IMR-90 (cell line): ENCODE results near the gene THADA. TPM values are rescaled to one million over a fixed set of nuclear protein-coding genes. Genes with fewer than 3 reads are reported as not detected.

Experiments used
- ATAC-seq: fragments of 200-7000 bp; cut with Tn5 transposase; 2 replicates; pipeline ENCODE4 v1.9.1; 2020; ENCODE audit warnings: low read depth, mild to moderate bottlenecking, moderate library complexity
- BruUV-seq: library from RNA; stranded (reverse); fragments of 400-500 nt; replicated peaks from 2 replicates; lab custom pipeline; 2021; lab: Mats Ljungman, UMichigan
- CTCF ChIA-PET: fragments of 300-600 bp; formaldehyde crosslinking; extraction: SDS; loops from one replicate; lab custom pipeline; 2021; ENCODE audit warnings: antibody characterized with exemption; lab: Yijun Ruan, JAX
- POLR2A ChIA-PET: fragments of 300-600 bp; sonication (Branson Sonifier 250); formaldehyde crosslinking; loops from one replicate; lab custom pipeline; 2022; ENCODE audit warnings: antibody characterized with exemption; ENCODE audit not compliant: unreplicated experiment; lab: Charles Lee
- DNase-seq: peaks from one replicate; pipeline ENCODE4 v3.0.0; 2013
- H2AFZ ChIP-seq: replicated peaks from 2 replicates; pipeline ENCODE3; 2013; ENCODE audit warnings: low read length, mild to moderate bottlenecking; ENCODE audit not compliant: poor library complexity
- H2AK5ac ChIP-seq: 2 replicates; pipeline ENCODE4 v1.6.1; 2013; ENCODE audit warnings: low read depth, low read length, inconsistent platforms
- H2AK9ac ChIP-seq: replicated peaks from 2 replicates; pipeline ENCODE3; 2013; ENCODE audit warnings: mild to moderate bottlenecking, low read depth, low read length, moderate library complexity; ENCODE audit not compliant: poor library complexity
- H2BK120ac ChIP-seq: 2 replicates; pipeline ENCODE4 v1.6.1; 2013; ENCODE audit warnings: low read depth, low read length, inconsistent platforms
- H2BK15ac ChIP-seq: 3 replicates; pipeline ENCODE4 v1.6.1; 2013; ENCODE audit warnings: low read depth, low read length, inconsistent platforms
- H2BK20ac ChIP-seq: 2 replicates; pipeline ENCODE4 v1.6.1; 2013; ENCODE audit warnings: low read depth, mild to moderate bottlenecking, inconsistent platforms, low read length, moderate library complexity
- H2BK5ac ChIP-seq: 2 replicates; pipeline ENCODE4 v1.6.1; 2013; ENCODE audit warnings: mild to moderate bottlenecking, low read depth, low read length, inconsistent platforms; ENCODE audit not compliant: poor library complexity, severe bottlenecking
- H3K14ac ChIP-seq: replicated peaks from 2 replicates; pipeline ENCODE4 v1.6.1; 2013; ENCODE audit warnings: low read depth, low read length, inconsistent platforms
- H3K18ac ChIP-seq: 2 replicates; pipeline ENCODE4 v1.6.1; 2013; ENCODE audit warnings: low read depth, low read length, control low read depth
- H3K23ac ChIP-seq: 2 replicates; pipeline ENCODE4 v1.6.1; 2013; ENCODE audit warnings: low read depth, low read length, inconsistent platforms
- H3K27ac ChIP-seq: 2 replicates; pipeline ENCODE4 v1.5.1; 2013; ENCODE audit warnings: mild to moderate bottlenecking, control low read depth, low read length; ENCODE audit not compliant: insufficient read depth
- H3K27me3 ChIP-seq: 2 replicates; pipeline ENCODE4 v1.6.1; 2013; ENCODE audit warnings: low read length; ENCODE audit not compliant: control insufficient read depth, insufficient read depth
- H3K36me3 ChIP-seq: 2 replicates; pipeline ENCODE4 v1.6.1; 2013; ENCODE audit warnings: low read length, mixed read lengths; ENCODE audit not compliant: control insufficient read depth, insufficient read depth
- H3K4ac ChIP-seq: 2 replicates; pipeline ENCODE4 v1.6.1; 2013; ENCODE audit warnings: low read depth, low read length, inconsistent platforms
- H3K4me1 ChIP-seq: 2 replicates; pipeline ENCODE4 v1.6.1; 2013; ENCODE audit warnings: low read length, mixed read lengths; ENCODE audit not compliant: control insufficient read depth, insufficient read depth
- H3K4me2 ChIP-seq: 2 replicates; pipeline ENCODE4 v1.6.1; 2013; ENCODE audit warnings: low read depth, mild to moderate bottlenecking, control low read depth, low read length, moderate library complexity
- H3K4me3 ChIP-seq: 2 replicates; pipeline ENCODE4 v1.5.1; 2013; ENCODE audit warnings: low read depth, mild to moderate bottlenecking, control low read depth, low read length, moderate library complexity; ENCODE audit not compliant: insufficient read depth
- H3K56ac ChIP-seq: 2 replicates; pipeline ENCODE4 v1.6.1; 2013; ENCODE audit warnings: low read length, inconsistent platforms; ENCODE audit not compliant: insufficient read depth; ENCODE audit errors: extremely low read depth
- H3K79me1 ChIP-seq, 2 experiments: 2 replicates each; pipeline ENCODE4 v1.6.1; 2013; ENCODE audit warnings: low read length in 2 of 2, inconsistent platforms in 1 of 2, low read depth in 1 of 2
- H3K9ac ChIP-seq: 2 replicates; pipeline ENCODE4 v1.6.1; 2013; ENCODE audit warnings: low read depth, low read length, control low read depth
- H3K9me1 ChIP-seq: 2 replicates; pipeline ENCODE4 v1.6.1; 2013; ENCODE audit warnings: low read length, inconsistent platforms; ENCODE audit not compliant: insufficient read depth
- H3K9me3 ChIP-seq: 2 replicates; pipeline ENCODE4 v1.6.1; 2013; ENCODE audit warnings: low read length; ENCODE audit not compliant: control insufficient read depth, insufficient read depth
- H4K20me1 ChIP-seq: 2 replicates; pipeline ENCODE4 v1.6.1; 2013; ENCODE audit warnings: low read length, inconsistent platforms; ENCODE audit not compliant: insufficient read depth
- H4K5ac ChIP-seq: 2 replicates; pipeline ENCODE4 v1.6.1; 2013; ENCODE audit warnings: mild to moderate bottlenecking, low read depth, low read length, control low read depth
- H4K8ac ChIP-seq, 2 experiments: 2 replicates each; pipeline ENCODE4 v1.6.1; 2013; ENCODE audit warnings: low read depth in 2 of 2, low read length in 2 of 2, control low read depth in 1 of 2, inconsistent platforms in 1 of 2
- H4K91ac ChIP-seq: 2 replicates; pipeline ENCODE4 v1.6.1; 2013; ENCODE audit warnings: low read depth, low read length, inconsistent platforms; ENCODE audit not compliant: insufficient read depth
- BHLHE40 ChIP-seq: fragments of 150-350 bp; IDR thresholded peaks from 2 replicates; pipeline ENCODE4 v1.6.1; 2016; ENCODE audit warnings: mild to moderate bottlenecking, low read depth, low read length
- CEBPB ChIP-seq: IDR thresholded peaks from 2 replicates; pipeline ENCODE4 v1.6.1; 2012; ENCODE audit warnings: low read depth, low read length, improper control_type of control experiment
- CHD1 ChIP-seq: IDR thresholded peaks from 2 replicates; pipeline ENCODE4 v1.6.1; 2012; ENCODE audit warnings: low read depth, low read length, improper control_type of control experiment
- FOS ChIP-seq: fragments of 150-350 bp; IDR thresholded peaks from 2 replicates; pipeline ENCODE4 v1.6.1; 2016; ENCODE audit warnings: low read depth, low read length
- MAFK ChIP-seq: IDR thresholded peaks from 2 replicates; pipeline ENCODE4 v1.6.1; 2012; ENCODE audit warnings: low read depth, low read length, improper control_type of control experiment
- MAZ ChIP-seq: IDR thresholded peaks from 2 replicates; pipeline ENCODE4 v1.6.1; 2012; ENCODE audit warnings: low read depth, mild to moderate bottlenecking, low read length, improper control_type of control experiment, moderate library complexity, borderline replicate concordance
- MXI1 ChIP-seq: IDR thresholded peaks from 2 replicates; pipeline ENCODE4 v1.6.1; 2012; ENCODE audit warnings: low read depth, mild to moderate bottlenecking, low read length, moderate library complexity, borderline replicate concordance
- NFE2L2 ChIP-seq: fragments of 150-350 bp; IDR thresholded peaks from 2 replicates; pipeline ENCODE4 v1.6.1; 2016; ENCODE audit warnings: low read depth, mild to moderate bottlenecking, low read length
- POLR2A ChIP-seq: IDR thresholded peaks from 2 replicates; pipeline ENCODE4 v1.6.1; 2012; ENCODE audit warnings: mild to moderate bottlenecking, low read depth, low read length
- RAD21 ChIP-seq: IDR thresholded peaks from 2 replicates; pipeline ENCODE4 v1.6.1; 2012; ENCODE audit warnings: low read length, improper control_type of control experiment
- RCOR1 ChIP-seq: IDR thresholded peaks from 2 replicates; pipeline ENCODE4 v1.6.1; 2012; ENCODE audit warnings: mild to moderate bottlenecking, low read length, improper control_type of control experiment; ENCODE audit not compliant: insufficient replicate concordance
- RFX5 ChIP-seq: IDR thresholded peaks from 2 replicates; pipeline ENCODE4 v1.8.0; 2012; ENCODE audit warnings: low read depth, mild to moderate bottlenecking, low read length, moderate library complexity
- WGBS, 2 experiments: methylation state at CpG; one replicate each; pipeline versions ENCODE4 v1.1.5 to v1.1.7; 2013; ENCODE audit warnings: missing lambda C conversion rate in 2 of 2; ENCODE audit not compliant: insufficient read length in 1 of 2; ENCODE audit errors: extremely low coverage in 2 of 2; 5-methylcytosine and 5-hydroxymethylcytosine counted together
- dilution Hi-C: fragments of 300-500 bp; cut with HindIII; formaldehyde crosslinking; loops from one replicate; pipeline ENCODE4 v1.14.3; 2018; ENCODE audit warnings: low sequenced_read_pairs; ENCODE audit not compliant: unreplicated experiment
- in situ Hi-C: fragments of 300-500 bp; cut with MboI; formaldehyde crosslinking; loops from 3 replicates; pipeline ENCODE4 v1.14.3; 2019; ENCODE audit warnings: low sequenced_read_pairs, inconsistent platforms, mixed read lengths
- intact Hi-C: fragments of 100-400 bp; cut with micrococcal nuclease; formaldehyde crosslinking; loops from 2 replicates; pipeline ENCODE4 v1.10.0; 2022
- polyA plus RNA-seq, 3 experiments: library from polyadenylated mRNA; depleted of rRNA; stranded (reverse); fragments of >200 nt; gene quantifications; 2 replicates each; pipeline ENCODE4 v1.2.3, GENCODE V29; 2012; ENCODE audit warnings: low replicate concordance in 1 of 3
- total RNA-seq: library from RNA; depleted of rRNA; stranded (reverse); fragments of >200 nt; gene quantifications from 2 replicates; pipeline ENCODE4 v1.2.3, GENCODE V29; 2012
- TF ChIP-seq, protein P1 (sequence below): fragments of 150-350 bp; IDR thresholded peaks from 2 replicates; pipeline ENCODE4 v1.6.1; 2016; ENCODE audit warnings: low read depth, mild to moderate bottlenecking, low read length, moderate library complexity, borderline replicate concordance
- TF ChIP-seq, protein P2 (sequence below): conservative IDR thresholded peaks from 2 replicates; pipeline ENCODE4 v1.5.1; 2012; ENCODE audit warnings: mild to moderate bottlenecking, low read depth, low read length, improper control_type of control experiment
- TF ChIP-seq, protein P3 (sequence below): fragments of 150-350 bp; IDR thresholded peaks from 2 replicates; pipeline ENCODE4 v1.6.1; 2017; ENCODE audit warnings: mild to moderate bottlenecking, antibody characterized with exemption, low read length, low read depth

THADA gene
- total and polyA plus RNA-seq, 2 of the 4 experiments (the other 2 are of a cell fraction): 10.5 to 21.3 TPM

DNA sequence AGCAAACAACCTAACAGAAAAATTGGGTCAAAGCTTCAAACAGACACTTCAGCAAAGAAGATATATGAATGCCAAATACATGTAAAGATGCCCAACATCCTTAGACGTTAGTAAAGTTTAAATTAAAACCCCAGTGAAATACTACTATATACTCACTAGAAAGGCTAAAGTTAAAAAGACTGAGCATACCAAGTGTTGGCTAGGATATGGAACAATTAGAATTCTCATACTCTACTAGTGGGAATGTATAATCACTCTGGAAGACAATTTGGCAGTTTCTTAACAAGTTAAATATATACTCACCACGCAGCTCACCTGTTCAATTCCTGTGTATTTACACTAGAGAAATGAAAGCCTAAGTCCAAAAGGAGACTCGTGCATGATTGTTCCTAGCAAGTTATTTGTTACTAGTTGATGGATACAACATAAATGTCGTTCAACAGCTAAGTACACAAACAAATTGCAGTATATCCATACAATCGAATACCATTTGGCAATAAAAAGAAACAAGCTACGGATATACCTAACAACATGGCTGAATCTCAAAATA lies 185.7 kb downstream of the THADA start:
- Histone ChIP-seq H3K4me1 (peaks cover 6% of the 10 kb centered on the region), H3K4me2 (no peak overlapping the region), H4K5ac (no peak overlapping the region), H3K9me1 (no peaks in the 10 kb centered on the region; the same call in 1 of the 2 replicates), H3K9me3 (no peaks in the 10 kb centered on the region), H2BK15ac (no peak overlapping the region), H2AK5ac (no peak overlapping the region), H2BK20ac (no peak overlapping the region), H3K18ac (no peak overlapping the region), H3K14ac (no peak overlapping the region), H2AK9ac (no peak overlapping the region), H3K79me1 (no peaks in the 10 kb centered on the region), H4K20me1 (no peaks in the 10 kb centered on the region), H3K27me3 (0 out of 2 replicates have a peak, but pooled peaks cover 2% of the 10 kb centered on the region), H3K36me3 (no peaks in the 10 kb centered on the region; the same call in 1 of the 2 replicates), H4K91ac (no peak overlapping the region), H4K8ac (no peak overlapping the region), H2AFZ (no peak overlapping the region), H2BK120ac (no peak overlapping the region), H2BK5ac (no peak overlapping the region), H3K4me3 (no peak overlapping the region), H3K27ac (no peak overlapping the region), H3K56ac (no peak overlapping the region), H3K9ac (no peak overlapping the region), H3K4ac (no peak overlapping the region), H3K23ac (no peak overlapping the region)
- ChIA-PET POLR2A (no interaction called here), CTCF (interaction anchor here (0.6 kb wide), 2 partner anchors 359 to 542 kb away, joined by 3 read pairs; no protein-coding TSS in a partner anchor)
- in situ Hi-C loops: no loop called here
- WGBS, 2 experiments: no CpG with 5 or more reads among the region's 6 CpGs
- BruUV-seq: no TSS peak
- DNase-seq (no peak), ATAC-seq (no peak)
- TF ChIP-seq BHLHE40: no peak
- no peak for TF ChIP-seq RFX5
- no peak for TF ChIP-seq MXI1
- TF ChIP-seq RCOR1: no peak
- no peak for TF ChIP-seq POLR2A
- no peak for TF ChIP-seq CEBPB
- TF ChIP-seq NFE2L2: no peak
- TF ChIP-seq, protein P1, sequence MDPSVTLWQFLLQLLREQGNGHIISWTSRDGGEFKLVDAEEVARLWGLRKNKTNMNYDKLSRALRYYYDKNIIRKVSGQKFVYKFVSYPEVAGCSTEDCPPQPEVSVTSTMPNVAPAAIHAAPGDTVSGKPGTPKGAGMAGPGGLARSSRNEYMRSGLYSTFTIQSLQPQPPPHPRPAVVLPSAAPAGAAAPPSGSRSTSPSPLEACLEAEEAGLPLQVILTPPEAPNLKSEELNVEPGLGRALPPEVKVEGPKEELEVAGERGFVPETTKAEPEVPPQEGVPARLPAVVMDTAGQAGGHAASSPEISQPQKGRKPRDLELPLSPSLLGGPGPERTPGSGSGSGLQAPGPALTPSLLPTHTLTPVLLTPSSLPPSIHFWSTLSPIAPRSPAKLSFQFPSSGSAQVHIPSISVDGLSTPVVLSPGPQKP: no peak
- no peak for TF ChIP-seq RAD21
- TF ChIP-seq, protein P2, sequence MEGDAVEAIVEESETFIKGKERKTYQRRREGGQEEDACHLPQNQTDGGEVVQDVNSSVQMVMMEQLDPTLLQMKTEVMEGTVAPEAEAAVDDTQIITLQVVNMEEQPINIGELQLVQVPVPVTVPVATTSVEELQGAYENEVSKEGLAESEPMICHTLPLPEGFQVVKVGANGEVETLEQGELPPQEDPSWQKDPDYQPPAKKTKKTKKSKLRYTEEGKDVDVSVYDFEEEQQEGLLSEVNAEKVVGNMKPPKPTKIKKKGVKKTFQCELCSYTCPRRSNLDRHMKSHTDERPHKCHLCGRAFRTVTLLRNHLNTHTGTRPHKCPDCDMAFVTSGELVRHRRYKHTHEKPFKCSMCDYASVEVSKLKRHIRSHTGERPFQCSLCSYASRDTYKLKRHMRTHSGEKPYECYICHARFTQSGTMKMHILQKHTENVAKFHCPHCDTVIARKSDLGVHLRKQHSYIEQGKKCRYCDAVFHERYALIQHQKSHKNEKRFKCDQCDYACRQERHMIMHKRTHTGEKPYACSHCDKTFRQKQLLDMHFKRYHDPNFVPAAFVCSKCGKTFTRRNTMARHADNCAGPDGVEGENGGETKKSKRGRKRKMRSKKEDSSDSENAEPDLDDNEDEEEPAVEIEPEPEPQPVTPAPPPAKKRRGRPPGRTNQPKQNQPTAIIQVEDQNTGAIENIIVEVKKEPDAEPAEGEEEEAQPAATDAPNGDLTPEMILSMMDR: no peak
- TF ChIP-seq MAFK: no peak
- no peak for TF ChIP-seq MAZ
- no peak for TF ChIP-seq FOS
- no peak for TF ChIP-seq CHD1
- TF ChIP-seq, protein P3, sequence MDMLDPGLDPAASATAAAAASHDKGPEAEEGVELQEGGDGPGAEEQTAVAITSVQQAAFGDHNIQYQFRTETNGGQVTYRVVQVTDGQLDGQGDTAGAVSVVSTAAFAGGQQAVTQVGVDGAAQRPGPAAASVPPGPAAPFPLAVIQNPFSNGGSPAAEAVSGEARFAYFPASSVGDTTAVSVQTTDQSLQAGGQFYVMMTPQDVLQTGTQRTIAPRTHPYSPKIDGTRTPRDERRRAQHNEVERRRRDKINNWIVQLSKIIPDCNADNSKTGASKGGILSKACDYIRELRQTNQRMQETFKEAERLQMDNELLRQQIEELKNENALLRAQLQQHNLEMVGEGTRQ: no peak
- dilution Hi-C loops: no loop called here
- intact Hi-C loops: no loop called here
